Measurements from ENCODE around the gene NOXO1.

GRCh38 chr16:1942810-1943726 lies 38.2 kb downstream of the NOXO1 start, which contains the start of gene MSRB1:
- TF ChIP-seq POLR2A (IDR thresholded peaks at IDR 0.05; ENCODE audit: low read depth, low read length): peak; percentile 57; the same call in 1 of the 2 replicates
- TF ChIP-seq SPI1 (IDR thresholded peaks at IDR 0.05; ENCODE audit: low read depth, low read length): peak; percentile 52
- no peak for TF ChIP-seq TAF1 (IDR thresholded peaks at IDR 0.05; ENCODE audit: low read depth, low read length)
- TF ChIP-seq POLR2AphosphoS5 (IDR thresholded peaks at IDR 0.05; ENCODE audit: low read depth, low read length): peak; percentile 55; the same call in 1 of the 2 replicates
